DMS53 (cell line): ENCODE results near the gene RAI14.
"Not testable (repeated sequence)": the region's sequence is repeated elsewhere in the genome, so short reads cannot be mapped to it uniquely, and the experiment has no call there.

Experiments
- DNase-seq: peaks from one replicate; lab custom pipeline; 2025; lab: John Stamatoyannopoulos, UW

RAI14 gene

GRCh38 chr5:34699155-34700077 is 43.3 kb downstream of the RAI14 start:
- DNase-seq: no peak

GRCh38 chr5:34700078-34700452 is 43.9 kb downstream of the RAI14 start:
- no peak for DNase-seq

- not testable (repeated sequence) for DNase-seq
Measured at GRCh38 chr5:34701442-34701841, 45.3 kb downstream of the RAI14 start.

GRCh38 chr5:34703767-34704713 is 47.9 kb downstream of the RAI14 start:
- no peak for DNase-seq

GRCh38 chr5:34706084-34706483 is 50.0 kb downstream of the RAI14 start:
- no peak for DNase-seq

- no peak for DNase-seq
Measured at GRCh38 chr5:34707451-34708107, 51.5 kb downstream of the RAI14 start.

GRCh38 chr5:34708777-34709176 is 52.6 kb downstream of the RAI14 start:
- no peak for DNase-seq

- no peak for DNase-seq
Measured at GRCh38 chr5:34709861-34710673, 53.9 kb downstream of the RAI14 start.

GRCh38 chr5:34712565-34712964 is 56.4 kb downstream of the RAI14 start:
- no peak for DNase-seq

GRCh38 chr5:34715711-34716110 is 59.6 kb downstream of the RAI14 start:
- no peak for DNase-seq

GRCh38 chr5:34716986-34717385 is 60.9 kb downstream of the RAI14 start:
- DNase-seq: no peak

- DNase-seq: no peak
Measured at GRCh38 chr5:34717426-34718327, 61.5 kb downstream of the RAI14 start.

- no peak for DNase-seq
Measured at GRCh38 chr5:34718516-34718915, 62.4 kb downstream of the RAI14 start.

- no peak for DNase-seq
Measured at GRCh38 chr5:34719029-34719428, 62.9 kb downstream of the RAI14 start.

GRCh38 chr5:34721327-34721726 is 65.2 kb downstream of the RAI14 start:
- no peak for DNase-seq

GRCh38 chr5:34722183-34722582 is 66.1 kb downstream of the RAI14 start:
- no peak for DNase-seq

GRCh38 chr5:34724741-34725140 is 68.6 kb downstream of the RAI14 start:
- DNase-seq: no peak

- DNase-seq: not testable (repeated sequence)
Measured at GRCh38 chr5:34727166-34727749, 71.1 kb downstream of the RAI14 start.

GRCh38 chr5:34728236-34728635 is 72.1 kb downstream of the RAI14 start:
- DNase-seq: no peak
